Measurements from ENCODE around the gene GIGYF2. TPM values are rescaled to one million over a fixed set of nuclear protein-coding genes. Genes with fewer than 3 reads are reported as not detected.

Gene GIGYF2
- total and polyA plus RNA-seq, 4 donors = 10.6 to 50.5 (median 26.7) TPM

DNA sequence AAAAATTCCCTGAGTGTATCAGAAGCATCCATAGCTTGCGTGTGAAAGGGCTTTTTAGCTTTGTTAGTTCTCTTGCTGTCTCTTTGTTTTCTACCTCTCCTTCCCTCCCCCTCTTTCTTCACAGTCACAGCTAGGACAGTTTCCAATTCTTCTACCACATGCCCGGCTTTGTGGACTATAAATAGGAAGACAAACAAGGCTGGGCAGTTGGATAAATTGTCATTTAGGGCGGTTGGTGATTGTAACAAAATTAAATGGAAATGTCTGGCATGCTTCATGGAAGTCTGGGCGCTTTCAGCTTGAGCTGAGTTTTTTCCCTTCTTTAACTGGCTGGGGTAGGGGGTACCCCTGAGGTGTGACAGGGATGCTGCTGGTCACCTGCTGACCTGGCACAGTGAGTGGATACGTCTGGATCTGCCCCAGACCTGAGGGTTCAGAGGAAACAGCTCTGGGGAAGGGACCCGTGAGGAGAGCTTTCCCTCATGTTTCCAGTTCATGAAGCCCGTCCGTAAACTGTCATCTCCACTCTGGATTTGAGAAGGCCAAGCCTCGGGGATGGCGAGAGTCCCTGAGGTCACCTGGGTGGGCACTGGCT, 29.0 kb upstream of the GIGYF2 start:
- TF ChIP-seq HNF4G (IDR thresholded peaks at IDR 0.05) (no peak), REST (IDR thresholded peaks at IDR 0.05) (peak; percentile 37), SP1 (IDR thresholded peaks at IDR 0.05) (no peak), EGR1 (IDR thresholded peaks at IDR 0.05; ENCODE audit: low read depth in 2 of 2) (no peak), HNF4A (conservative IDR thresholded peaks at IDR 0.05) (peak; percentile 17 to 49), YY1 (IDR thresholded peaks at IDR 0.05) (peak; percentile 52), FOXA1 (IDR thresholded peaks at IDR 0.05) (peak; percentile 38), FOXA2 (IDR thresholded peaks at IDR 0.05) (peak; percentile 56), GABPA (IDR thresholded peaks at IDR 0.05 in 1 of 2, conservative IDR thresholded peaks at IDR 0.05 in 1 of 2) (peak in 1 of 2 donors; percentile 23), TAF1 (conservative IDR thresholded peaks at IDR 0.05) (no peak), RAD21 (IDR thresholded peaks at IDR 0.05) (peak; percentile 35 to 55), NR2F2 (IDR thresholded peaks at IDR 0.05) (no peak), JUND (IDR thresholded peaks at IDR 0.05) (peak in 1 of 2 donors; percentile 27), ATF3 (IDR thresholded peaks at IDR 0.05) (no peak), RXRA (IDR thresholded peaks at IDR 0.05) (peak in 1 of 2 donors; percentile 57)
- TF ChIP-seq, protein P1, sequence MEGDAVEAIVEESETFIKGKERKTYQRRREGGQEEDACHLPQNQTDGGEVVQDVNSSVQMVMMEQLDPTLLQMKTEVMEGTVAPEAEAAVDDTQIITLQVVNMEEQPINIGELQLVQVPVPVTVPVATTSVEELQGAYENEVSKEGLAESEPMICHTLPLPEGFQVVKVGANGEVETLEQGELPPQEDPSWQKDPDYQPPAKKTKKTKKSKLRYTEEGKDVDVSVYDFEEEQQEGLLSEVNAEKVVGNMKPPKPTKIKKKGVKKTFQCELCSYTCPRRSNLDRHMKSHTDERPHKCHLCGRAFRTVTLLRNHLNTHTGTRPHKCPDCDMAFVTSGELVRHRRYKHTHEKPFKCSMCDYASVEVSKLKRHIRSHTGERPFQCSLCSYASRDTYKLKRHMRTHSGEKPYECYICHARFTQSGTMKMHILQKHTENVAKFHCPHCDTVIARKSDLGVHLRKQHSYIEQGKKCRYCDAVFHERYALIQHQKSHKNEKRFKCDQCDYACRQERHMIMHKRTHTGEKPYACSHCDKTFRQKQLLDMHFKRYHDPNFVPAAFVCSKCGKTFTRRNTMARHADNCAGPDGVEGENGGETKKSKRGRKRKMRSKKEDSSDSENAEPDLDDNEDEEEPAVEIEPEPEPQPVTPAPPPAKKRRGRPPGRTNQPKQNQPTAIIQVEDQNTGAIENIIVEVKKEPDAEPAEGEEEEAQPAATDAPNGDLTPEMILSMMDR (IDR thresholded peaks at IDR 0.05; ENCODE audit: low read depth, low read length, missing input control) = no peak
- TF ChIP-seq, protein P2, sequence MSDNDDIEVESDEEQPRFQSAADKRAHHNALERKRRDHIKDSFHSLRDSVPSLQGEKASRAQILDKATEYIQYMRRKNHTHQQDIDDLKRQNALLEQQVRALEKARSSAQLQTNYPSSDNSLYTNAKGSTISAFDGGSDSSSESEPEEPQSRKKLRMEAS (IDR thresholded peaks at IDR 0.05) = peak; percentile 78
- TF ChIP-seq, protein P3, sequence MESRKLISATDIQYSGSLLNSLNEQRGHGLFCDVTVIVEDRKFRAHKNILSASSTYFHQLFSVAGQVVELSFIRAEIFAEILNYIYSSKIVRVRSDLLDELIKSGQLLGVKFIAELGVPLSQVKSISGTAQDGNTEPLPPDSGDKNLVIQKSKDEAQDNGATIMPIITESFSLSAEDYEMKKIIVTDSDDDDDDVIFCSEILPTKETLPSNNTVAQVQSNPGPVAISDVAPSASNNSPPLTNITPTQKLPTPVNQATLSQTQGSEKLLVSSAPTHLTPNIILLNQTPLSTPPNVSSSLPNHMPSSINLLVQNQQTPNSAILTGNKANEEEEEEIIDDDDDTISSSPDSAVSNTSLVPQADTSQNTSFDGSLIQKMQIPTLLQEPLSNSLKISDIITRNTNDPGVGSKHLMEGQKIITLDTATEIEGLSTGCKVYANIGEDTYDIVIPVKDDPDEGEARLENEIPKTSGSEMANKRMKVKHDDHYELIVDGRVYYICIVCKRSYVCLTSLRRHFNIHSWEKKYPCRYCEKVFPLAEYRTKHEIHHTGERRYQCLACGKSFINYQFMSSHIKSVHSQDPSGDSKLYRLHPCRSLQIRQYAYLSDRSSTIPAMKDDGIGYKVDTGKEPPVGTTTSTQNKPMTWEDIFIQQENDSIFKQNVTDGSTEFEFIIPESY (IDR thresholded peaks at IDR 0.05) = no peak
- H3K9me3 ChIP-seq (ENCODE audit: control insufficient read depth in 4 of 4, low read length in 3 of 4) = no peaks in the 10 kb centered on the region
- no peak for DNase-seq (ENCODE audit: low spot score)
- H3K36me3 ChIP-seq (ENCODE audit: control insufficient read depth in 4 of 4, insufficient read depth in 3 of 4, low read depth in 1 of 4, low read length in 3 of 4) = peaks cover 0 to 4% (median 2%) of the 10 kb centered on the region in 4 donors
- peak overlapping the region; percentile 9 to 19 for H3K27ac ChIP-seq (ENCODE audit: low read depth in 1 of 2, low read length in 2 of 2)
- H3K4me1 ChIP-seq (ENCODE audit: control insufficient read depth in 4 of 4, insufficient read depth in 4 of 4, low read length in 3 of 4) = peaks cover 0 to 7% (median 5%) of the 10 kb centered on the region in 4 donors
- 55% methylated on average over 10 of the region's 10 CpGs for WGBS
- H3K4me3 ChIP-seq (ENCODE audit: low read depth in 1 of 3, low read length in 3 of 3) = no peak overlapping the region
- no peaks in the 10 kb centered on the region for H3K27me3 ChIP-seq (ENCODE audit: control insufficient read depth in 4 of 4, insufficient read depth in 4 of 4, low read length in 3 of 4)
- no peak overlapping the region for H3K9ac ChIP-seq (ENCODE audit: low read depth in 1 of 2, low read length in 2 of 2)
